Pancreas (tissue), 10 donors: ENCODE results near the gene VASH1. TPM values are rescaled to one million over a fixed set of nuclear protein-coding genes. Genes with fewer than 3 reads are reported as not detected.

Experiments used
- ATAC-seq, 4 donors: fragments of 200-7000 bp; cut with Tn5 transposase; one replicate each; pipeline versions ENCODE4 v1.8.0 to v1.9.1; 2020; ENCODE audit warnings: mild to moderate bottlenecking in 4 of 4, moderate library complexity in 4 of 4
- DNase-seq, 6 donors: peaks; one replicate each; pipeline ENCODE4 v3.0.0-alpha.2; 2020
- FAIRE-seq: peaks from 2 replicates; lab custom pipeline; 2012; peaks lifted over from hg19 to GRCh38; lab: Jason Lieb, UNC
- H3K27ac ChIP-seq, 4 donors: fragments of 200-600 bp; sonication (generic); 1 replicate in 3 of 4; 2 replicates in 1 of 4; pipeline versions ENCODE4 v1.5.0 to v1.8.0; 2020
- H3K27me3 ChIP-seq, 4 donors: fragments of 200-600 bp; one replicate each; pipeline ENCODE4 v1.8.0; 2021
- H3K36me3 ChIP-seq, 3 donors: fragments of 200-600 bp; sonication (generic) in 1 of 3; one replicate each; pipeline versions ENCODE4 v1.5.0 to v1.8.0; 2020 to 2021
- H3K4me1 ChIP-seq, 3 donors: fragments of 200-600 bp; one replicate each; pipeline ENCODE4 v1.8.0; 2021
- H3K4me3 ChIP-seq, 4 donors: fragments of 200-600 bp; sonication (generic) in 2 of 4; one replicate each; pipeline versions ENCODE4 v1.5.0 to v1.8.0; 2020 to 2021
- H3K9me3 ChIP-seq, 4 donors: fragments of 200-600 bp; one replicate each; pipeline ENCODE4 v1.8.0; 2021
- CTCF ChIP-seq, 4 donors: fragments of 200-600 bp; sonication (generic) in 3 of 4; IDR thresholded peaks; one replicate each; pipeline versions ENCODE4 v1.5.0 to v1.8.0; 2021; ENCODE audit warnings: antibody characterized with exemption in 4 of 4
- WGBS, 2 donors: extraction: QIAGEN DNeasy Blood & Tissue Kit; methylation state at CpG; one replicate each; pipeline ENCODE4 v1.1.7; 2013; 5-methylcytosine and 5-hydroxymethylcytosine counted together
- intact Hi-C, 3 donors: fragments of 100-400 bp; cut with DNase I; formaldehyde crosslinking; loops; one replicate each; pipeline versions ENCODE4 v1.11.1 to v1.14.2; 2022
- polyA plus RNA-seq, 2 donors: library from polyadenylated mRNA; stranded (reverse); fragments of 200-250 nt; gene quantifications; one replicate each; pipeline ENCODE4 v1.2.3, GENCODE V29; 2013
- total RNA-seq, 6 donors: library from RNA; stranded (reverse); fragmentation: NEBNext Ultra II Directional in 4 of 6; extraction: Animal tissue kit (Norgen Biotek cat#: 25700) in 4 of 6; gene quantifications; one replicate each; pipeline versions ENCODE4 v1.2.1 to v1.2.4, GENCODE V29; 2021 to 2023
- donor health status: healthy with polysubstance abuse.
- donor health status: DM: no; HTN: no; CAD: no; lungs with moderate emphysema.
- donor health status: DM: no; HTN: no; CAD: no.
- donor health status: control.
- donor health status: control.
- donor health status: Bipolar disorder and iron deficiency.
- donor health status: DM: yes; HTN: yes; CAD: no.
- donor health status: DM: no; HTN: no; CAD: no.
- donor health status: DM: no; HTN: no; CAD: no.
- donor health status: DM: yes; HTN: yes; CAD: no.

Gene VASH1
- total and polyA plus RNA-seq, 8 donors, result 1.6 to 15.0 (median 4.7) TPM

GRCh38 chr14:76769636-76770292, 8.5 kb downstream of the VASH1 start:
- Histone ChIP-seq H3K27me3 (no peaks in the 10 kb centered on the region), H3K36me3 (no peaks in the 10 kb centered on the region), H3K4me1 (peaks cover 0 to 12% (median 0%) of the 10 kb centered on the region in 3 donors), H3K9me3 (no peaks in the 10 kb centered on the region), H3K27ac (no peak overlapping the region), H3K4me3 (no peak overlapping the region)
- FAIRE-seq (no peak), ATAC-seq (no peak), DNase-seq (peak in 1 of 6 donors; percentile 53)
- no peak for TF ChIP-seq CTCF (IDR thresholded peaks at IDR 0.05)
- intact Hi-C loops, result loop anchor here in 1 of 3 donors (10.0 kb wide), 1 partner anchor 55 kb away; no protein-coding TSS in a partner anchor
- 69 to 79% methylated on average over 18 of the region's 18 CpGs for WGBS, 2 donors

GRCh38 chr14:76770521-76771436, 9.5 kb downstream of the VASH1 start:
- ATAC-seq (no peak), FAIRE-seq (no peak), DNase-seq (peak in 1 of 6 donors; percentile 29)
- H3K9me3 ChIP-seq, result no peaks in the 10 kb centered on the region
- no peaks in the 10 kb centered on the region for H3K36me3 ChIP-seq
- no peak for TF ChIP-seq CTCF (IDR thresholded peaks at IDR 0.05)
- intact Hi-C loops, result loop anchor here in 1 of 3 donors (10.0 kb wide), 1 partner anchor 56 kb away; no protein-coding TSS in a partner anchor
- H3K4me3 ChIP-seq, result no peak overlapping the region
- WGBS, 2 donors, result 71 to 77% methylated on average over 10 of the region's 10 CpGs
- H3K27ac ChIP-seq, result no peak overlapping the region
- H3K27me3 ChIP-seq, result no peaks in the 10 kb centered on the region
- peaks cover 0 to 12% (median 0%) of the 10 kb centered on the region in 3 donors for H3K4me1 ChIP-seq

GRCh38 chr14:76771437-76771980, 10.2 kb downstream of the VASH1 start:
- FAIRE-seq (no peak), DNase-seq (peak in 1 of 6 donors; percentile 21), ATAC-seq (no peak)
- no peak overlapping the region for H3K4me3 ChIP-seq
- TF ChIP-seq CTCF (IDR thresholded peaks at IDR 0.05), result no peak
- H3K36me3 ChIP-seq, result no peaks in the 10 kb centered on the region
- 75 to 81% methylated on average over 9 of the region's 9 CpGs for WGBS, 2 donors
- peaks cover 0 to 12% (median 0%) of the 10 kb centered on the region in 3 donors for H3K4me1 ChIP-seq
- no peaks in the 10 kb centered on the region for H3K9me3 ChIP-seq
- intact Hi-C loops, result loop anchor here in 1 of 3 donors (10.0 kb wide), 1 partner anchor 57 kb away; no protein-coding TSS in a partner anchor
- no peak overlapping the region for H3K27ac ChIP-seq
- H3K27me3 ChIP-seq, result no peaks in the 10 kb centered on the region

GRCh38 chr14:76772300-76773187, 11.3 kb downstream of the VASH1 start:
- ATAC-seq (peak in 3 of 4 donors; percentile 11 to 57 (median 40)), FAIRE-seq (no peak), DNase-seq (peak in 2 of 6 donors; percentile 37 to 65)
- WGBS, 2 donors, result 50 to 54% methylated on average over 12 to 13 of the region's 13 CpGs
- H3K36me3 ChIP-seq, result no peaks in the 10 kb centered on the region
- no peak for TF ChIP-seq CTCF (IDR thresholded peaks at IDR 0.05)
- intact Hi-C loops, result loop anchor here in 1 of 3 donors (10.0 kb wide), 1 partner anchor 58 kb away; no protein-coding TSS in a partner anchor
- H3K27ac ChIP-seq, result peak overlapping the region in 2 of 4 donors; percentile 60 to 62
- no peaks in the 10 kb centered on the region for H3K9me3 ChIP-seq
- peaks cover 0 to 12% (median 0%) of the 10 kb centered on the region in 3 donors for H3K4me1 ChIP-seq
- H3K27me3 ChIP-seq, result no peaks in the 10 kb centered on the region
- no peak overlapping the region for H3K4me3 ChIP-seq
